HepG2 (cell line): ENCODE results near the gene TICAM2. TPM values are rescaled to one million over a fixed set of nuclear protein-coding genes. Genes with fewer than 3 reads are reported as not detected.

Experiments used
- ATAC-seq: fragments of 200-7000 bp; cut with Tn5 transposase; 3 replicates; pipeline ENCODE4 v1.9.1; 2020; ENCODE audit warnings: mild to moderate bottlenecking, moderate library complexity
- BruUV-seq: library from RNA; stranded (reverse); fragments of 400-500 nt; replicated peaks from 2 replicates; lab custom pipeline; 2021; lab: Mats Ljungman, UMichigan
- CTCF ChIA-PET: fragments of 300-600 bp; formaldehyde crosslinking; extraction: SDS; loops from one replicate; lab custom pipeline; 2021; ENCODE audit warnings: low total read pairs, inconsistent platforms, low intra/inter-chr PET ratio; lab: Yijun Ruan, JAX
- POLR2A ChIA-PET: fragments of 350-600 bp; sonication (Branson Sonifier 250); formaldehyde crosslinking; loops from one replicate; lab custom pipeline; 2020; ENCODE audit warnings: antibody characterized with exemption, inconsistent platforms; lab: Yijun Ruan, JAX
- DNase-seq: peaks from one replicate; pipeline ENCODE4 v3.0.0-alpha.2; 2015; ENCODE audit warnings: low spot score
- FAIRE-seq: peaks from 3 replicates; lab custom pipeline; 2011; peaks lifted over from hg19 to GRCh38; lab: Jason Lieb, UNC
- H2AFZ ChIP-seq: one replicate; pipeline ENCODE4 v1.6.1; 2011; ENCODE audit warnings: low read length, inconsistent platforms
- H3K27ac ChIP-seq: fragments of 300-600 bp; 3 replicates; pipeline ENCODE4 v1.8.0; 2011; ENCODE audit warnings: mixed run types, mild to moderate bottlenecking, mixed read lengths, low read length, inconsistent platforms; ENCODE audit not compliant: insufficient read depth; ENCODE audit errors: extremely low read length
- H3K27me3 ChIP-seq, 2 experiments: fragments of 200-600 bp in 1 of 2; 2 replicates in 1 of 2; 3 replicates in 1 of 2; pipeline versions ENCODE4 v1.6.0 to v1.8.0; 2011; ENCODE audit warnings: low read length in 2 of 2, mild to moderate bottlenecking in 2 of 2, moderate library complexity in 2 of 2, inconsistent platforms in 1 of 2; ENCODE audit not compliant: insufficient read depth in 2 of 2, control insufficient read depth in 1 of 2
- H3K36me3 ChIP-seq, 2 experiments: fragments of 200-600 bp in 1 of 2; replicated peaks in 1 of 2; 2 replicates in 1 of 2; 3 replicates in 1 of 2; pipeline versions ENCODE4 v1.5.1 to v1.8.0; 2011; ENCODE audit warnings: low read length in 2 of 2, inconsistent platforms in 1 of 2; ENCODE audit not compliant: insufficient read depth in 2 of 2, control insufficient read depth in 1 of 2
- H3K4me1 ChIP-seq: 2 replicates; pipeline ENCODE4 v1.5.1; 2012; ENCODE audit warnings: low read length, inconsistent platforms; ENCODE audit not compliant: insufficient read depth
- H3K4me2 ChIP-seq: 2 replicates; pipeline ENCODE4 v1.6.0; 2011; ENCODE audit warnings: low read depth, low read length, inconsistent platforms
- H3K4me3 ChIP-seq, 3 experiments: fragments of 200-600 bp in 1 of 3; sonication (generic), shearing (Covaris generic) in 1 of 3; replicated peaks in 1 of 3; 2 replicates each; pipeline ENCODE4 v1.5.1; 2011 to 2016; ENCODE audit warnings: low read length in 3 of 3, inconsistent platforms in 2 of 3, low read depth in 2 of 3, mild to moderate bottlenecking in 2 of 3, control low read depth in 1 of 3, mixed read lengths in 1 of 3; ENCODE audit not compliant: insufficient read depth in 1 of 3
- H3K79me2 ChIP-seq: one replicate; pipeline ENCODE4 v1.6.1; 2011; ENCODE audit warnings: low read length, inconsistent platforms; ENCODE audit not compliant: insufficient read depth
- H3K9ac ChIP-seq: 2 replicates; pipeline ENCODE4 v1.6.0; 2011; ENCODE audit warnings: mild to moderate bottlenecking, low read depth, low read length, inconsistent platforms; ENCODE audit not compliant: insufficient read depth
- H3K9me3 ChIP-seq: 2 replicates; pipeline ENCODE4 v1.5.1; 2012; ENCODE audit warnings: mild to moderate bottlenecking, low read length
- H4K20me1 ChIP-seq: 2 replicates; pipeline ENCODE4 v1.6.0; 2011; ENCODE audit warnings: inconsistent platforms, mild to moderate bottlenecking, low read length, moderate library complexity; ENCODE audit not compliant: insufficient read depth
- ATF7-NPFF ChIP-seq: sonication (generic); formaldehyde crosslinking; IDR thresholded peaks from 2 replicates; pipeline ENCODE4 v1.8.1; 2023; ENCODE audit warnings: mild to moderate bottlenecking, low read depth, missing genetic modification reagents, moderate library complexity
- GZF1 ChIP-seq: sonication (generic); formaldehyde crosslinking; IDR thresholded peaks from 2 replicates; pipeline ENCODE4 v1.5.1; 2020; ENCODE audit warnings: mild to moderate bottlenecking, missing genetic modification reagents
- MAFG ChIP-seq: sonication (generic); formaldehyde crosslinking; IDR thresholded peaks from 2 replicates; pipeline ENCODE4 v1.5.1; 2020; ENCODE audit warnings: mild to moderate bottlenecking, missing genetic modification reagents
- NR1H2 ChIP-seq: sonication (generic); formaldehyde crosslinking; IDR thresholded peaks from 2 replicates; pipeline ENCODE4 v1.8.1; 2022; ENCODE audit warnings: low read depth, missing genetic modification reagents, borderline replicate concordance
- POLR2AphosphoS2 ChIP-seq: IDR thresholded peaks from 2 replicates; pipeline ENCODE4 v1.6.1; 2011; ENCODE audit warnings: low read depth, low read length, improper control_type of control experiment
- PRPF4 ChIP-seq: fragments of 200-400 bp; formaldehyde crosslinking; IDR thresholded peaks from 2 replicates; pipeline ENCODE4 v1.6.1; 2016; ENCODE audit warnings: low read length, low read depth; ENCODE audit not compliant: poor library complexity, severe bottlenecking
- SIN3A ChIP-seq: IDR thresholded peaks from 2 replicates; pipeline ENCODE4 v1.6.1; 2011; ENCODE audit warnings: low read depth, mild to moderate bottlenecking, control low read depth, low read length, borderline replicate concordance
- ZBTB26 ChIP-seq: IDR thresholded peaks from 2 replicates; pipeline ENCODE4 v1.6.1; 2016; ENCODE audit warnings: missing compliant biosample characterization, missing genetic modification reagents, borderline replicate concordance
- ZFP1 ChIP-seq: IDR thresholded peaks from 2 replicates; pipeline ENCODE4 v1.6.1; 2016
- ZFP36L2 ChIP-seq: sonication (generic); formaldehyde crosslinking; IDR thresholded peaks from 2 replicates; pipeline ENCODE4 v1.4.0; 2020; ENCODE audit warnings: missing genetic modification reagents
- ZNF160 ChIP-seq: sonication (generic); formaldehyde crosslinking; IDR thresholded peaks from 2 replicates; pipeline ENCODE4 v1.8.0; 2022; ENCODE audit warnings: mild to moderate bottlenecking, inconsistent platforms, missing genetic modification reagents
- ZNF710 ChIP-seq: sonication (generic); formaldehyde crosslinking; IDR thresholded peaks from 2 replicates; pipeline ENCODE4 v1.5.0; 2020; ENCODE audit warnings: mild to moderate bottlenecking, missing genetic modification reagents, borderline replicate concordance
- WGBS: methylation state at CpG from one replicate; pipeline ENCODE4 v1.1.6; 2017; ENCODE audit warnings: low lambda C conversion rate; 5-methylcytosine and 5-hydroxymethylcytosine counted together
- in situ Hi-C: cut with HindIII; loops from 2 replicates; pipeline ENCODE4 v1.10.0; 2017; ENCODE audit warnings: low pct_unique_long_range_greater_than_20kb; ENCODE audit not compliant: extremely low pct_ligation_motif_present
- intact Hi-C: fragments of 100-400 bp; cut with micrococcal nuclease; formaldehyde crosslinking; loops from one replicate; pipeline ENCODE4 v1.10.0; 2022; ENCODE audit not compliant: unreplicated experiment
- polyA plus RNA-seq, 8 experiments: library from polyadenylated mRNA; depleted of rRNA in 3 of 8; stranded (reverse) in 7 of 8; unstranded in 1 of 8; fragments of >200 nt; fragmentation: Illumina TruSeq in 4 of 8; extraction: Trizol in 4 of 8; gene quantifications; 2 replicates each; pipeline versions ENCODE4 v1.2.1 to v1.2.3, GENCODE V29; 2011 to 2016; ENCODE audit warnings: low read depth in 4 of 8, missing spikeins in 1 of 8, mixed read lengths in 1 of 8; ENCODE audit not compliant: insufficient read depth in 1 of 8
- total RNA-seq, 5 experiments: library from RNA; depleted of rRNA; stranded (reverse); fragments of >200 nt; fragmentation: Illumina TruSeq; extraction: Trizol; gene quantifications; 2 replicates each; pipeline ENCODE4 v1.2.3, GENCODE V29; 2016; ENCODE audit warnings: low read depth in 1 of 5

TICAM2 gene
- total and polyA plus RNA-seq, 2 of the 13 experiments (the other 11 are each of a cell fraction or from before 2014, with no cell fraction given): 0.04 TPM; not detected in 1

GRCh38 chr5:115561176-115561575, 41.1 kb downstream of the TICAM2 start:
- in situ Hi-C loops (no loop called here), intact Hi-C loops (no loop called here)
- FAIRE-seq (no peak), DNase-seq (no peak)
- POLR2A ChIA-PET: no interaction called here
- Histone ChIP-seq H3K4me2 (no peak overlapping the region), H3K36me3 (no peaks in the 10 kb centered on the region), H3K27me3 (peaks cover 0 to 2% of the 10 kb centered on the region in 2 experiments; a peak in 1 of 5 replicates), H3K79me2 (no peaks in the 10 kb centered on the region), H3K4me1 (peaks cover 11% of the 10 kb centered on the region), H4K20me1 (no peaks in the 10 kb centered on the region), H3K9me3 (no peaks in the 10 kb centered on the region), H3K9ac (no peak overlapping the region), H3K4me3 (no peak overlapping the region)
- TF ChIP-seq PRPF4: no peak
- TF ChIP-seq NR1H2 (CRISPR knock-in tag): no peak
- TF ChIP-seq ZFP1: no peak
- TF ChIP-seq ATF7-NPFF (CRISPR knock-in tag): no peak
- no peak for TF ChIP-seq MAFG (CRISPR knock-in tag)
- TF ChIP-seq ZFP36L2: no peak
- no peak for TF ChIP-seq GZF1 (CRISPR knock-in tag)
- TF ChIP-seq ZNF710: no peak
- TF ChIP-seq, all 625 proteins: peak for 0
- ATAC-seq: no peak
- BruUV-seq: no TSS peak
- Histone ChIP-seq H3K27ac (no peak overlapping the region), H2AFZ (no peak overlapping the region)
- CTCF ChIA-PET: no interaction called here
- 68% methylated on average over 3 of the region's 3 CpGs for WGBS

- Histone ChIP-seq H3K4me1 (peaks cover 11% of the 10 kb centered on the region), H3K36me3 (no peaks in the 10 kb centered on the region), H3K27ac (no peak overlapping the region), H3K9ac (no peak overlapping the region), H4K20me1 (no peaks in the 10 kb centered on the region), H3K4me3 (no peak overlapping the region), H3K4me2 (no peak overlapping the region), H3K9me3 (no peaks in the 10 kb centered on the region), H3K27me3 (0 out of 5 replicates have a peak, but pooled peaks cover 0 to 2% of the 10 kb centered on the region in 2 experiments), H3K79me2 (no peaks in the 10 kb centered on the region), H2AFZ (no peak overlapping the region)
- no TSS peak for BruUV-seq
- intact Hi-C loops (no loop called here), in situ Hi-C loops (no loop called here)
- ChIA-PET CTCF (no interaction called here), POLR2A (no interaction called here)
- no peak for ATAC-seq
- DNase-seq: no peak
- no peak for FAIRE-seq
- TF ChIP-seq SIN3A (no peak), ZBTB26 (CRISPR knock-in tag) (no peak), POLR2AphosphoS2 (no peak), ZNF160 (CRISPR knock-in tag) (no peak)
Observed at GRCh38 chr5:115559524-115559923, 42.8 kb downstream of the TICAM2 start.
